Parathyroid adenoma (tissue), 2 donors: Measurements from ENCODE around the gene REEP1.
"Not testable (repeated sequence)": the region's sequence is repeated elsewhere in the genome, so short reads cannot be mapped to it uniquely, and the experiment has no call there.

Experiments used
- H2AFZ ChIP-seq: fragments of 300-600 bp; sonication (generic); one replicate; pipeline ENCODE4 v1.7.0; 2017; ENCODE audit warnings: antibody characterized with exemption, mild to moderate bottlenecking
- H3K27ac ChIP-seq: fragments of 300-600 bp; sonication (generic); one replicate; pipeline ENCODE4 v1.7.0; 2017
- H3K27me3 ChIP-seq: fragments of 300-600 bp; sonication (generic); one replicate; pipeline ENCODE4 v1.7.0; 2017; ENCODE audit warnings: low read length; ENCODE audit not compliant: control insufficient read depth, insufficient read depth
- H3K36me3 ChIP-seq: fragments of 300-600 bp; sonication (generic); one replicate; pipeline ENCODE4 v1.7.0; 2017; ENCODE audit warnings: low read length; ENCODE audit not compliant: control insufficient read depth, insufficient read depth
- H3K4me1 ChIP-seq: fragments of 300-600 bp; sonication (generic); one replicate; pipeline ENCODE4 v1.7.0; 2017; ENCODE audit warnings: control low read depth
- H3K4me2 ChIP-seq: fragments of 300-600 bp; sonication (generic); one replicate; pipeline ENCODE4 v1.7.0; 2017; ENCODE audit warnings: low read length
- H3K4me3 ChIP-seq: fragments of 300-600 bp; sonication (generic); one replicate; pipeline ENCODE4 v1.7.0; 2017; ENCODE audit warnings: low read depth, low read length
- H3K79me2 ChIP-seq: fragments of 300-600 bp; sonication (generic); one replicate; pipeline ENCODE4 v1.7.0; 2017; ENCODE audit warnings: control low read depth
- H3K9ac ChIP-seq: fragments of 300-600 bp; sonication (generic); one replicate; pipeline ENCODE4 v1.7.0; 2017; ENCODE audit warnings: mild to moderate bottlenecking
- H3K9me3 ChIP-seq: fragments of 300-600 bp; sonication (generic); one replicate; pipeline ENCODE4 v1.7.0; 2017; ENCODE audit warnings: low read length; ENCODE audit not compliant: control insufficient read depth
- TF ChIP-seq, protein P1 (sequence below): fragments of 300-600 bp; sonication (generic); IDR thresholded peaks from one replicate; pipeline ENCODE4 v1.7.0; 2017; ENCODE audit warnings: antibody characterized with exemption, mild to moderate bottlenecking
- donor health status: primary hyperparathyroidism.

The REEP1 gene

GRCh38 chr2:86232910-86233309 lies 104.5 kb downstream of the REEP1 start:
- no peak overlapping the region for H3K4me2 ChIP-seq
- H3K27me3 ChIP-seq: no peaks in the 10 kb centered on the region
- no peaks in the 10 kb centered on the region for H3K9me3 ChIP-seq
- H3K27ac ChIP-seq: no peak overlapping the region
- H2AFZ ChIP-seq: no peak overlapping the region
- H3K79me2 ChIP-seq: no peaks in the 10 kb centered on the region
- no peak overlapping the region for H3K4me3 ChIP-seq
- no peak overlapping the region for H3K9ac ChIP-seq
- TF ChIP-seq, protein P1, sequence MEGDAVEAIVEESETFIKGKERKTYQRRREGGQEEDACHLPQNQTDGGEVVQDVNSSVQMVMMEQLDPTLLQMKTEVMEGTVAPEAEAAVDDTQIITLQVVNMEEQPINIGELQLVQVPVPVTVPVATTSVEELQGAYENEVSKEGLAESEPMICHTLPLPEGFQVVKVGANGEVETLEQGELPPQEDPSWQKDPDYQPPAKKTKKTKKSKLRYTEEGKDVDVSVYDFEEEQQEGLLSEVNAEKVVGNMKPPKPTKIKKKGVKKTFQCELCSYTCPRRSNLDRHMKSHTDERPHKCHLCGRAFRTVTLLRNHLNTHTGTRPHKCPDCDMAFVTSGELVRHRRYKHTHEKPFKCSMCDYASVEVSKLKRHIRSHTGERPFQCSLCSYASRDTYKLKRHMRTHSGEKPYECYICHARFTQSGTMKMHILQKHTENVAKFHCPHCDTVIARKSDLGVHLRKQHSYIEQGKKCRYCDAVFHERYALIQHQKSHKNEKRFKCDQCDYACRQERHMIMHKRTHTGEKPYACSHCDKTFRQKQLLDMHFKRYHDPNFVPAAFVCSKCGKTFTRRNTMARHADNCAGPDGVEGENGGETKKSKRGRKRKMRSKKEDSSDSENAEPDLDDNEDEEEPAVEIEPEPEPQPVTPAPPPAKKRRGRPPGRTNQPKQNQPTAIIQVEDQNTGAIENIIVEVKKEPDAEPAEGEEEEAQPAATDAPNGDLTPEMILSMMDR: no peak
- H3K4me1 ChIP-seq: no peaks in the 10 kb centered on the region
- no peaks in the 10 kb centered on the region for H3K36me3 ChIP-seq

DNA sequence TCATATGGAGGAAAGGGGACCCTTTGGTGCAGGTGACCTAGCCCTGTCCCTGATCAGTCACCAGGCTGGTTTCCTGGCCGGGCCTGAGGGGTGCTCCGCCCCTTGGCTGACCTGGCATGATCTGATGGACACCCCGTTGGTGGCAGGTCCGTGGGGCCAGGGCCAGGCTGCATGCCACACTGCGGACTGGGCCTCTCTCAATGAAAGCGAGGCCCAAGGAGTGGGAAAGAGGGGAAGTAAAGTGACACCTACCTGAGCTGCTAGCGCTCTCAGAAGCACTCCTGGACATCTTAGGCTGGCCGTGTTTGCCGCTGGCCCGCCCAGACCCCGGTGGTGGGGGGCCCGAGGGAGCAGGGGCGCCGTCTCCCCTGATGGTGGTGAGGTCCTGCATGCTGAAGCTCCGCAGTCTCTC lies 105.0 kb downstream of the REEP1 start:
- Histone ChIP-seq H3K27me3 (no peaks in the 10 kb centered on the region), H2AFZ (no peak overlapping the region), H3K4me3 (no peak overlapping the region), H3K9ac (no peak overlapping the region), H3K27ac (no peak overlapping the region), H3K79me2 (no peaks in the 10 kb centered on the region), H3K4me2 (no peak overlapping the region), H3K36me3 (no peaks in the 10 kb centered on the region), H3K4me1 (no peaks in the 10 kb centered on the region), H3K9me3 (no peaks in the 10 kb centered on the region)
- TF ChIP-seq, protein P1: no peak

GRCh38 chr2:86231680-86232372 lies 105.6 kb downstream of the REEP1 start:
- H3K36me3 ChIP-seq: no peaks in the 10 kb centered on the region
- no peaks in the 10 kb centered on the region for H3K4me1 ChIP-seq
- H3K79me2 ChIP-seq: no peaks in the 10 kb centered on the region
- H3K9ac ChIP-seq: no peak overlapping the region
- no peak overlapping the region for H3K4me3 ChIP-seq
- TF ChIP-seq, protein P1: no peak
- H2AFZ ChIP-seq: no peak overlapping the region
- no peaks in the 10 kb centered on the region for H3K27me3 ChIP-seq
- no peaks in the 10 kb centered on the region for H3K9me3 ChIP-seq
- no peak overlapping the region for H3K27ac ChIP-seq
- no peak overlapping the region for H3K4me2 ChIP-seq

- H3K27ac ChIP-seq: no peak overlapping the region
- H3K4me2 ChIP-seq: no peak overlapping the region
- H3K27me3 ChIP-seq: no peaks in the 10 kb centered on the region
- no peaks in the 10 kb centered on the region for H3K36me3 ChIP-seq
- no peaks in the 10 kb centered on the region for H3K79me2 ChIP-seq
- no peak overlapping the region for H2AFZ ChIP-seq
- H3K9me3 ChIP-seq: no peaks in the 10 kb centered on the region
- H3K4me3 ChIP-seq: no peak overlapping the region
- TF ChIP-seq, protein P1: no peak
- no peaks in the 10 kb centered on the region for H3K4me1 ChIP-seq
- H3K9ac ChIP-seq: no peak overlapping the region
These were observed 106.5 kb downstream of the REEP1 start for GRCh38 chr2:86230961-86231360.

- no peak overlapping the region for H3K9ac ChIP-seq
- H3K27me3 ChIP-seq: no peaks in the 10 kb centered on the region
- H3K4me2 ChIP-seq: no peak overlapping the region
- no peak overlapping the region for H2AFZ ChIP-seq
- no peaks in the 10 kb centered on the region for H3K9me3 ChIP-seq
- no peaks in the 10 kb centered on the region for H3K4me1 ChIP-seq
- no peaks in the 10 kb centered on the region for H3K79me2 ChIP-seq
- H3K36me3 ChIP-seq: no peaks in the 10 kb centered on the region
- TF ChIP-seq, protein P1: no peak
- H3K27ac ChIP-seq: no peak overlapping the region
- no peak overlapping the region for H3K4me3 ChIP-seq
These were observed 108.2 kb downstream of the REEP1 start for GRCh38 chr2:86229221-86229620.

DNA sequence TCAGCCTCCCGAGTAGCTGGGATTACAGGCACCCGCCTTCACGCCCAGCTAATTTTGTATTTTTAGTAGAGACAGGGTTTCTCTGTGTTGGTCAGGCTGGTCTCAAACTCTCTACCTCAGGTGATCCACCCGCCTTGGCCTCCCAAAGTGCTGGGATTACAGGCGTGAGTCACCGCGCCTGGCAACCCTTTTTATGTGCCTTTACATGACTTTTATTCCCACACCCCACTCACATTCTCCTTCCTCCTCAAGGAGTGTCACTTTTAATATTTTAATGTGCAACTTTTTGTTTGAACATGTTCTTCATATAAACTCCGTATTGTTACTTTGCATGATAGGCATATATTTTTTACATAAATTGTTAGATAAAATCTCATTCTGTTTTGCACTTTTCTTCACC lies 108.9 kb downstream of the REEP1 start:
- not testable (repeated sequence) for H3K27me3 ChIP-seq, H3K79me2 ChIP-seq, H3K4me1 ChIP-seq, H3K9ac ChIP-seq, H3K4me3 ChIP-seq, H3K36me3 ChIP-seq, H3K9me3 ChIP-seq, H3K4me2 ChIP-seq, H2AFZ ChIP-seq, H3K27ac ChIP-seq
